ENCODE data around the gene SAXO1. TPM values are rescaled to one million over a fixed set of nuclear protein-coding genes. Genes with fewer than 3 reads are reported as not detected.

Gene SAXO1
- total RNA-seq, 1 experiment from 2014 or later: not detected

- Histone ChIP-seq H3K9me3 (ENCODE audit: control insufficient read depth in 1 of 2, insufficient read depth in 1 of 2, low read depth in 1 of 2, low read length in 2 of 2) (no peaks in the 10 kb centered on the region), H3K27ac (ENCODE audit: low read depth, low read length) (no peak overlapping the region), H3K9me2 (ENCODE audit: insufficient read depth) (no peaks in the 10 kb centered on the region), H3K4me2 (ENCODE audit: low read length) (no peak overlapping the region), H3K27me3 (ENCODE audit: insufficient read depth, low read length) (no peaks in the 10 kb centered on the region; the same call in 1 of the 2 replicates), H3K4me1 (ENCODE audit: control insufficient read depth in 1 of 2, insufficient read depth in 2 of 2, low read length in 2 of 2) (no peaks in the 10 kb centered on the region), H4K20me1 (ENCODE audit: insufficient read depth) (no peaks in the 10 kb centered on the region), H3K9ac (ENCODE audit: low read length) (no peak overlapping the region), H3K4me3 (replicated peaks in 1 of 2; ENCODE audit: low read depth in 1 of 2, low read length in 2 of 2) (no peak overlapping the region), H2AFZ (ENCODE audit: low read depth, low read length, poor library complexity, severe bottlenecking) (no peak overlapping the region), H3K79me2 (ENCODE audit: insufficient read depth, low read length) (no peaks in the 10 kb centered on the region), H3K36me3 (ENCODE audit: control insufficient read depth in 1 of 2, insufficient read depth in 2 of 2, low read length in 2 of 2) (no peaks in the 10 kb centered on the region)
- ChIA-PET RAD21 (ENCODE audit: low non-redundant PET in 1 of 2, low total read pairs in 2 of 2, uncharacterized antibody in 2 of 2, unreplicated experiment in 2 of 2) (no interaction called here), POLR2A (no interaction called here), CTCF (no interaction called here)
- TF ChIP-seq EZH2phosphoT487 (IDR thresholded peaks at IDR 0.05; ENCODE audit: borderline replicate concordance) (no peak), TCF7L2 (IDR thresholded peaks at IDR 0.05; ENCODE audit: borderline replicate concordance, extremely low read depth, insufficient read depth, insufficient read length) (no peak), EZH2 (IDR thresholded peaks at IDR 0.05) (no peak), FOSL1 (IDR thresholded peaks at IDR 0.05; ENCODE audit: low read depth) (no peak), SRF (IDR thresholded peaks at IDR 0.05; ENCODE audit: low read depth) (no peak), EGR1 (IDR thresholded peaks at IDR 0.05; ENCODE audit: low read depth) (no peak), YY1 (IDR thresholded peaks at IDR 0.05; ENCODE audit: extremely low read depth, insufficient replicate concordance, low read depth, low read length) (no peak), POLR2A (IDR thresholded peaks at IDR 0.05; ENCODE audit: borderline replicate concordance, extremely low read depth, insufficient read depth, insufficient read length) (no peak), POLR2AphosphoS5 (IDR thresholded peaks at IDR 0.05; ENCODE audit: low read depth, low read length) (no peak)
- TF ChIP-seq, protein P1, sequence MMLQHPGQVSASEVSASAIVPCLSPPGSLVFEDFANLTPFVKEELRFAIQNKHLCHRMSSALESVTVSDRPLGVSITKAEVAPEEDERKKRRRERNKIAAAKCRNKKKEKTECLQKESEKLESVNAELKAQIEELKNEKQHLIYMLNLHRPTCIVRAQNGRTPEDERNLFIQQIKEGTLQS (IDR thresholded peaks at IDR 0.05): no peak
- BruUV-seq (replicated peaks): no TSS peak
- intact Hi-C loops (cut with micrococcal nuclease): no loop called here
- DNase-seq (ENCODE audit: low read depth, low spot score) (no peak), ATAC-seq (no peak)
These were observed 14.8 kb downstream of the SAXO1 start for GRCh38 chr9:19018201-19018600.

DNA sequence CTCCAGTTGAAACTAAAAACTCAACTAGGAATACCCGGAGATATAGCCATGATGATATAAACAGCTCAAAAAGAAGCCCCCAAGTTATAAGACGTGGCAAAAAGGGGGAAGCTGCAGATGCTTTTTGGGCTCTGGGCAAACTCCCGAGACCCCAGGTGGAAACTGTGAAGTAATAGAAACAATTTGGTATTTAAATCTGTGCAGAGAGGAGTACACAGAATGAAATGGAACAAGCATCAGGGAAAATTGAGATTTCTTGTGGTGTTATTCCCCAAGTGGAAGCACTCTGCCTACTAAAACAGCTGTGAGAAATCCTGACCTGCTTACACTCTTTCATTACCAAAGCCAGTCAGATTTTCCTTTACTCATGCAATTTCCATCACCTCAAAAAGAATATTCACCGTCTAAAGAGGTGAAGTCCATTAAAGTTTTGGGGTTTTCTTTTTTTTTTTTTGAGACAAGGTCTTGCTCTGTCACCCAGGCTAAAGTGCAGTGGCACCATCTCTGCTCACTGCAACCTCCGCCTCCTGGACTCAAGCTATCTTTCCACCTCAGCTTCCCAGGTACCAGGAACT, 23.5 kb downstream of the SAXO1 start:
- ChIA-PET RAD21 (ENCODE audit: low non-redundant PET in 1 of 2, low total read pairs in 2 of 2, uncharacterized antibody in 2 of 2, unreplicated experiment in 2 of 2) (no interaction called here), CTCF (no interaction called here), POLR2A (no interaction called here)
- Histone ChIP-seq H4K20me1 (ENCODE audit: insufficient read depth) (no peaks in the 10 kb centered on the region), H3K36me3 (ENCODE audit: control insufficient read depth in 1 of 2, insufficient read depth in 2 of 2, low read length in 2 of 2) (no peaks in the 10 kb centered on the region), H3K4me1 (ENCODE audit: control insufficient read depth in 1 of 2, insufficient read depth in 2 of 2, low read length in 2 of 2) (no peaks in the 10 kb centered on the region), H3K9ac (ENCODE audit: low read length) (no peak overlapping the region), H3K79me2 (ENCODE audit: insufficient read depth, low read length) (no peaks in the 10 kb centered on the region), H3K9me3 (ENCODE audit: control insufficient read depth in 1 of 2, insufficient read depth in 1 of 2, low read depth in 1 of 2, low read length in 2 of 2) (no peaks in the 10 kb centered on the region), H3K9me2 (ENCODE audit: insufficient read depth) (no peaks in the 10 kb centered on the region), H3K27me3 (ENCODE audit: insufficient read depth, low read length) (0 out of 2 replicates have a peak, but pooled peaks cover 4% of the 10 kb centered on the region), H3K4me3 (replicated peaks in 1 of 2; ENCODE audit: low read depth in 1 of 2, low read length in 2 of 2) (no peak overlapping the region), H3K4me2 (ENCODE audit: low read length) (no peak overlapping the region), H2AFZ (ENCODE audit: low read depth, low read length, poor library complexity, severe bottlenecking) (no peak overlapping the region), H3K27ac (ENCODE audit: low read depth, low read length) (no peak overlapping the region)
- no peak for TF ChIP-seq CBX3 (IDR thresholded peaks at IDR 0.05; ENCODE audit: low read depth)
- TF ChIP-seq, protein P1 (IDR thresholded peaks at IDR 0.05): no peak
- no peak for TF ChIP-seq CEBPB (IDR thresholded peaks at IDR 0.05; ENCODE audit: low read depth)
- TF ChIP-seq SP1 (IDR thresholded peaks at IDR 0.05; ENCODE audit: low read depth): no peak
- TF ChIP-seq EZH2 (IDR thresholded peaks at IDR 0.05): no peak
- TF ChIP-seq JUND (IDR thresholded peaks at IDR 0.05): no peak
- TF ChIP-seq RAD21 (IDR thresholded peaks at IDR 0.05; ENCODE audit: low read depth): no peak
- TF ChIP-seq EGR1 (IDR thresholded peaks at IDR 0.05; ENCODE audit: low read depth): no peak
- no peak for TF ChIP-seq EZH2phosphoT487 (IDR thresholded peaks at IDR 0.05; ENCODE audit: borderline replicate concordance)
- no peak for TF ChIP-seq ZBTB33 (IDR thresholded peaks at IDR 0.05; ENCODE audit: extremely low read depth, insufficient replicate concordance, low read length)
- TF ChIP-seq SIN3A (IDR thresholded peaks at IDR 0.05; ENCODE audit: low read depth): no peak
- DNase-seq (ENCODE audit: low read depth, low spot score): no peak
- BruUV-seq (replicated peaks): no TSS peak
- intact Hi-C loops (cut with micrococcal nuclease): no loop called here
- ATAC-seq: no peak

Measured in HCT116 (cell line).